B cell (primary cell): ENCODE data around the gene MFN2. TPM values are rescaled to one million over a fixed set of nuclear protein-coding genes. Genes with fewer than 3 reads are reported as not detected.

Experiments used
- ATAC-seq: fragments of 200-7000 bp; cut with Tn5 transposase; one replicate; pipeline ENCODE4 v1.10.0; 2021; ENCODE audit warnings: low read depth, mild to moderate bottlenecking, moderate number of reproducible peaks, moderate library complexity
- CTCF ChIA-PET: fragments of 350-600 bp; sonication (Branson Sonifier 250); formaldehyde crosslinking; loops from one replicate; lab custom pipeline; 2021; ENCODE audit warnings: antibody characterized with exemption, inconsistent platforms; lab: Charles Lee
- POLR2A ChIA-PET: fragments of 350-600 bp; sonication (Branson Sonifier 250); formaldehyde crosslinking; loops from one replicate; lab custom pipeline; 2021; ENCODE audit warnings: antibody characterized with exemption; lab: Charles Lee
- DNase-seq: peaks from one replicate; pipeline ENCODE4 v3.0.0; 2013
- H2AFZ ChIP-seq: 2 replicates; pipeline ENCODE4 v1.6.1; 2012; ENCODE audit warnings: mild to moderate bottlenecking, low read depth, low read length; ENCODE audit not compliant: insufficient read depth, poor library complexity, severe bottlenecking
- H3K27ac ChIP-seq, 2 donors: 1 replicate in 1 of 2; 2 replicates in 1 of 2; pipeline ENCODE4 v1.5.1; 2012 to 2013; ENCODE audit warnings: low read length in 2 of 2, mild to moderate bottlenecking in 2 of 2, moderate library complexity in 1 of 2
- H3K27me3 ChIP-seq, 4 experiments: fragments of 200-600 bp in 1 of 4; sonication (generic) in 1 of 4; replicated peaks in 1 of 4; 1 replicate in 2 of 4; 2 replicates in 2 of 4; pipeline versions ENCODE4 v1.6.1 to v1.7.0; 2013 to 2016; ENCODE audit warnings: low read length in 3 of 4, mild to moderate bottlenecking in 2 of 4, mixed read lengths in 1 of 4, moderate library complexity in 1 of 4; ENCODE audit not compliant: insufficient read depth in 4 of 4, control insufficient read depth in 3 of 4; ENCODE audit errors: control extremely low read depth in 1 of 4
- H3K36me3 ChIP-seq, 2 experiments: replicated peaks in 1 of 2; 1 replicate in 1 of 2; 2 replicates in 1 of 2; pipeline versions ENCODE4 v1.6.1 to v1.7.1; 2013; ENCODE audit warnings: low read length in 1 of 2; ENCODE audit not compliant: insufficient read depth in 2 of 2, control insufficient read depth in 1 of 2; ENCODE audit errors: control extremely low read depth in 1 of 2, extremely low read depth in 1 of 2
- H3K4me1 ChIP-seq, 2 donors: fragments of 200-600 bp in 1 of 2; sonication (generic) in 1 of 2; 1 replicate in 1 of 2; 2 replicates in 1 of 2; pipeline versions ENCODE4 v1.5.1 to v1.6.1; 2013 to 2017; ENCODE audit warnings: low read length in 2 of 2; ENCODE audit not compliant: control insufficient read depth in 2 of 2, insufficient read depth in 2 of 2
- H3K4me2 ChIP-seq: replicated peaks from 2 replicates; pipeline ENCODE3; 2012; ENCODE audit warnings: mild to moderate bottlenecking, low read depth, low read length; ENCODE audit not compliant: poor library complexity, severe bottlenecking
- H3K4me3 ChIP-seq, 5 experiments: fragments of 200-600 bp in 1 of 5; sonication (generic) in 1 of 5; 1 replicate in 3 of 5; 2 replicates in 2 of 5; pipeline versions ENCODE4 v1.5.1 to v1.7.0; 2011 to 2016; ENCODE audit warnings: low read length in 4 of 5, mild to moderate bottlenecking in 4 of 5, low read depth in 2 of 5, control low read depth in 1 of 5, moderate library complexity in 1 of 5; ENCODE audit not compliant: insufficient read depth in 1 of 5; ENCODE audit errors: control extremely low read depth in 1 of 5, extremely low read depth in 1 of 5
- H3K79me2 ChIP-seq: fragments of 200-600 bp; sonication (generic); one replicate; pipeline ENCODE4 v1.6.0; 2016; ENCODE audit warnings: low read length; ENCODE audit not compliant: control insufficient read depth, insufficient read depth
- H3K9ac ChIP-seq: fragments of 200-600 bp; sonication (generic); 2 replicates; pipeline ENCODE4 v1.6.1; 2017; ENCODE audit warnings: mild to moderate bottlenecking, low read length, moderate library complexity
- H3K9me3 ChIP-seq, 3 donors: one replicate each; pipeline versions ENCODE4 v1.6.1 to v1.7.1; 2013; ENCODE audit warnings: low read length in 2 of 3; ENCODE audit not compliant: control insufficient read depth in 2 of 3, insufficient read depth in 1 of 3; ENCODE audit errors: control extremely low read depth in 1 of 3
- H4K20me1 ChIP-seq: 2 replicates; pipeline ENCODE4 v1.6.0; 2012; ENCODE audit warnings: mild to moderate bottlenecking, low read length; ENCODE audit not compliant: insufficient read depth, control insufficient read depth, poor library complexity, severe bottlenecking
- H3K27ac Mint-ChIP-seq: one replicate; pipeline ENCODE4 v1.8.0; 2021; ENCODE audit warnings: mixed read lengths
- H3K27me3 Mint-ChIP-seq: one replicate; pipeline ENCODE4 v1.8.0; 2021; ENCODE audit warnings: mixed read lengths
- H3K4me1 Mint-ChIP-seq: one replicate; pipeline ENCODE4 v1.8.0; 2021; ENCODE audit warnings: mixed read lengths
- H3K4me3 Mint-ChIP-seq: one replicate; pipeline ENCODE4 v1.8.0; 2021; ENCODE audit warnings: mixed read lengths
- H3K9me3 Mint-ChIP-seq: one replicate; pipeline ENCODE4 v1.8.0; 2022; ENCODE audit warnings: mixed read lengths; ENCODE audit not compliant: insufficient read depth
- EZH2 ChIP-seq: IDR thresholded peaks from 2 replicates; pipeline ENCODE4 v1.6.1; 2012; ENCODE audit warnings: borderline replicate concordance, low read depth, mild to moderate bottlenecking, moderate library complexity, low read length; ENCODE audit not compliant: insufficient read depth, poor library complexity, severe bottlenecking
- WGBS: methylation state at CpG from one replicate; pipeline ENCODE4 v1.1.5; 2013; ENCODE audit warnings: missing lambda C conversion rate; ENCODE audit not compliant: insufficient coverage; 5-methylcytosine and 5-hydroxymethylcytosine counted together
- intact Hi-C: fragments of 100-400 bp; cut with micrococcal nuclease; formaldehyde crosslinking; loops from one replicate; pipeline ENCODE4 v1.10.0; 2022
- polyA plus RNA-seq: library from polyadenylated mRNA; depleted of rRNA; stranded (reverse); fragments of >200 nt; gene quantifications from 2 replicates; pipeline ENCODE4 v1.2.3, GENCODE V29; 2012
- total RNA-seq, 2 donors: library from RNA; stranded (reverse); fragments of 120-200 nt in 1 of 2; gene quantifications; 1 replicate in 1 of 2; 2 replicates in 1 of 2; pipeline versions ENCODE4 v1.2.3 to v1.2.4, GENCODE V29; 2013 to 2022
- TF ChIP-seq, protein P1 (sequence below): fragments of 200-600 bp; IDR thresholded peaks from one replicate; pipeline ENCODE4 v1.8.0; 2022; ENCODE audit warnings: antibody characterized with exemption, mild to moderate bottlenecking

The MFN2 gene
- total and polyA plus RNA-seq, 2 donors (not counting 1 experiment from before 2014, with no cell fraction given) = 24.0 to 50.0 TPM

DNA sequence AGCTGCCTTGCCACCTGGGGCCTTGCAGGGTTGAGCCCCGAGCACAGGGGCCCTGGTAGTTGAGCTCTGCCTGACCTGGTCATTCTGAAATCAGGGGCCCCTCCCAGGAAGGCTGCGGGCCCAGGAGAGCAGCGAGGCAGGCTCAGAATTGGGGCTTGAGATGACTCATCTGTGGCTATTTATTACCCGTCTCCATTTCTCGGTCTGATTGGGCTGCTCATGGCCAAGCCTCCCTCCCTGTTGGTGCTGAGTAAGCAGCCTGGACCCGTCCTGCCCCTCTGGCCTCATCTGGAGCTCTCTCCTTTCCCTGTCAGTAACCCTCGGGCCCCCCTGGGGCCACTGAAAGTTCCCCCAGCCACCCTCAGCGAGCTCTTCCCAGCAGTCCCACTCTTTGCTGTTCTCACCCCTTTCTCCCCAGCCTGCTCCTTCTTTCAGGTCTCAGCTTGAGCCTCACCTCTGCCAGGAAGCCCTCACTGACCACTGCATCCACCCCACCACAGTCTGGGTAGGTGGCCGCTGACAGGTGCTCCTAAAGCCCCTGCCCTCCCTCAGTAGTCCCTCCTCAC is 71.8 kb downstream of the MFN2 start:
- DNase-seq = no peak
- no peak for TF ChIP-seq EZH2
- TF ChIP-seq, protein P1, sequence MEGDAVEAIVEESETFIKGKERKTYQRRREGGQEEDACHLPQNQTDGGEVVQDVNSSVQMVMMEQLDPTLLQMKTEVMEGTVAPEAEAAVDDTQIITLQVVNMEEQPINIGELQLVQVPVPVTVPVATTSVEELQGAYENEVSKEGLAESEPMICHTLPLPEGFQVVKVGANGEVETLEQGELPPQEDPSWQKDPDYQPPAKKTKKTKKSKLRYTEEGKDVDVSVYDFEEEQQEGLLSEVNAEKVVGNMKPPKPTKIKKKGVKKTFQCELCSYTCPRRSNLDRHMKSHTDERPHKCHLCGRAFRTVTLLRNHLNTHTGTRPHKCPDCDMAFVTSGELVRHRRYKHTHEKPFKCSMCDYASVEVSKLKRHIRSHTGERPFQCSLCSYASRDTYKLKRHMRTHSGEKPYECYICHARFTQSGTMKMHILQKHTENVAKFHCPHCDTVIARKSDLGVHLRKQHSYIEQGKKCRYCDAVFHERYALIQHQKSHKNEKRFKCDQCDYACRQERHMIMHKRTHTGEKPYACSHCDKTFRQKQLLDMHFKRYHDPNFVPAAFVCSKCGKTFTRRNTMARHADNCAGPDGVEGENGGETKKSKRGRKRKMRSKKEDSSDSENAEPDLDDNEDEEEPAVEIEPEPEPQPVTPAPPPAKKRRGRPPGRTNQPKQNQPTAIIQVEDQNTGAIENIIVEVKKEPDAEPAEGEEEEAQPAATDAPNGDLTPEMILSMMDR = no peak
- Histone ChIP-seq H2AFZ (peak overlapping the region; percentile 61), H3K4me1 (peaks cover 17 to 21% of the 10 kb centered on the region in 2 donors), H3K4me2 (peak overlapping the region; percentile 16), H3K9ac (no peak overlapping the region), H3K4me3 (no peak overlapping the region), H3K9me3 (no peaks in the 10 kb centered on the region), H3K36me3 (no peaks in the 10 kb centered on the region), H3K27me3 (no peaks in the 10 kb centered on the region), H3K27ac (no peak overlapping the region), H4K20me1 (no peaks in the 10 kb centered on the region), H3K79me2 (no peaks in the 10 kb centered on the region)
- intact Hi-C loops = no loop called here
- Mint-ChIP-seq H3K4me1 (peaks cover 18% of the 10 kb centered on the region), H3K27ac (peak overlapping the region; percentile 53), H3K27me3 (no peaks in the 10 kb centered on the region), H3K4me3 (no peak overlapping the region), H3K9me3 (no peaks in the 10 kb centered on the region)
- 40% methylated on average over 9 of the region's 9 CpGs for WGBS
- ChIA-PET CTCF (interaction anchor here (0.6 to 2.3 kb wide), 6 partner anchors 12 to 73 kb away, joined by 3 to 15 read pairs (median 5); no protein-coding TSS in a partner anchor), POLR2A (interaction anchor here (0.5 to 1.7 kb wide), 5 partner anchors 12 to 320 kb away, joined by 3 to 8 read pairs (median 4); no protein-coding TSS in a partner anchor)
- ATAC-seq = peak; percentile 67

DNA sequence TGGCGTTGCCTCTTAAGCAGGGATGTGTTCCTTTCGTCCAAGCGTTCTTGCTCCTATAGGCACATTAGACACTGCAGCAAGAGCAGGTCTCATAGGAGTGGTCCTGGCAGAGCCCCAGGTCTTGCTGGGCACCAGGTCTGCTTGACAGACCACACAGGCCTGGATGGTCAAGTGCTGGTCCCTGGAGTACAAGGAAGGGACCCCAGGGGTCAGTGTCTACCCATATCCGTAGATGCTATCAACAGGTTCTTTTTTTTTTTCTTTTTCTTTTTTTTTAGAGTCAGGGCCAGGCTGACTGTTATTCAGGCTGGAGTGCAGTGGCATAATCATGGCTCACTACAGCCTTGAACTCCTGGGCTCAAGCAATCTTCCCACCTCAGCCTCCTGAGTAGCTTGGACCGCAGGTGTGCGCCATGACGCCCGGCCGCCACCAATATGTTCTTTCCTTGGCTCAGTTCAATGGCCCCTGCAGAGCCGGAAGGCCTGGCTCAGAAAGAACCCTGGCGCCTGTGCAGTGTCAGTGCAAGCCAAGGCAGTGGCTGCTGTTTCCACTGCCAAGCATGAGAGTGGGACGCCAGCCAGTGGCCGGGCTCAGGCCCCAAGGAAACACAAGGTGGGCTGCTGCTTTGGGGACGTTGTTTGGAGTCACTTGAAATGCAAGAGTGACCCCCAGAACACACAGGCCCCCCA is 72.9 kb downstream of the MFN2 start:
- Histone ChIP-seq H3K4me2 (no peak overlapping the region), H2AFZ (peak overlapping the region; percentile 16), H3K27me3 (no peaks in the 10 kb centered on the region), H3K79me2 (no peaks in the 10 kb centered on the region), H3K4me1 (peaks cover 7 to 11% of the 10 kb centered on the region in 2 donors), H3K27ac (no peak overlapping the region), H3K9me3 (peaks cover 0 to 4% (median 0%) of the 10 kb centered on the region in 3 donors), H3K9ac (no peak overlapping the region), H3K36me3 (no peaks in the 10 kb centered on the region), H4K20me1 (no peaks in the 10 kb centered on the region), H3K4me3 (no peak overlapping the region)
- Mint-ChIP-seq H3K4me1 (peaks cover 18% of the 10 kb centered on the region), H3K9me3 (no peaks in the 10 kb centered on the region), H3K27ac (no peak overlapping the region), H3K27me3 (no peaks in the 10 kb centered on the region), H3K4me3 (no peak overlapping the region)
- ChIA-PET POLR2A (interaction anchor here (0.7 kb wide), 1 partner anchor 10 kb away, joined by 4 read pairs; the partner anchor contains the start of gene TNFRSF8), CTCF (no interaction called here)
- TF ChIP-seq, protein P1 = no peak
- no peak for TF ChIP-seq EZH2
- DNase-seq (no peak), ATAC-seq (no peak)
- 86% methylated on average over 12 of the region's 14 CpGs for WGBS
- intact Hi-C loops = no loop called here
